SK-N-SH treated with all-trans-retinoic acid at 6 μM for 48 hours (cell line): ENCODE measurements around the gene HADH.

Experiments
- ATAC-seq: fragments of 200-7000 bp; cut with Tn5 transposase; 3 replicates; pipeline ENCODE4 v1.9.1; 2020; ENCODE audit warnings: mild to moderate bottlenecking, moderate library complexity
- ARNTL ChIP-seq: fragments of 450-650 bp; formaldehyde crosslinking; IDR thresholded peaks from 2 replicates; pipeline ENCODE4 v1.5.0; 2020; ENCODE audit warnings: low read depth, mild to moderate bottlenecking, moderate library complexity, borderline replicate concordance
- BACH2 ChIP-seq: fragments of 250-450 bp; sonication (Bioruptor Pico); IDR thresholded peaks from 2 replicates; pipeline ENCODE4 v1.9.0; 2021; ENCODE audit warnings: mild to moderate bottlenecking, borderline replicate concordance
- CSDC2 ChIP-seq: fragments of 250-450 bp; sonication (Bioruptor Pico); IDR thresholded peaks from 2 replicates; pipeline ENCODE4 v1.5.0; 2020; ENCODE audit warnings: mild to moderate bottlenecking, moderate library complexity
- ESRRG ChIP-seq: fragments of 250-450 bp; sonication (Bioruptor Pico); IDR thresholded peaks from 2 replicates; pipeline ENCODE4 v1.6.1; 2021; ENCODE audit warnings: mild to moderate bottlenecking
- GLIS3 ChIP-seq: fragments of 250-450 bp; sonication (Bioruptor Pico); IDR thresholded peaks from 2 replicates; pipeline ENCODE4 v1.5.0; 2020; ENCODE audit warnings: mild to moderate bottlenecking, moderate library complexity
- ISL1 ChIP-seq: fragments of 250-450 bp; sonication (Bioruptor Pico); IDR thresholded peaks from 2 replicates; pipeline ENCODE4 v2.1.2; 2022; ENCODE audit warnings: mild to moderate bottlenecking, moderate library complexity
- OSR1 ChIP-seq: fragments of 250-450 bp; sonication (Bioruptor Pico); IDR thresholded peaks from 2 replicates; pipeline ENCODE4 v1.8.0; 2022; ENCODE audit warnings: moderate library complexity, mild to moderate bottlenecking, inconsistent platforms
- PPARA ChIP-seq: fragments of 250-450 bp; sonication (Bioruptor Pico); IDR thresholded peaks from 2 replicates; pipeline ENCODE4 v1.5.0; 2020; ENCODE audit warnings: mild to moderate bottlenecking, borderline replicate concordance
- SNAI2 ChIP-seq: fragments of 250-450 bp; sonication (Bioruptor Pico); IDR thresholded peaks from 2 replicates; pipeline ENCODE4 v1.5.0; 2020; ENCODE audit warnings: mild to moderate bottlenecking, moderate library complexity
- TCF4 ChIP-seq: fragments of 250-450 bp; sonication (Bioruptor Pico); IDR thresholded peaks from 2 replicates; pipeline ENCODE4 v1.8.0; 2021; ENCODE audit warnings: mild to moderate bottlenecking, moderate library complexity, borderline replicate concordance
- TOX ChIP-seq: fragments of 250-450 bp; sonication (Bioruptor Pico); IDR thresholded peaks from 2 replicates; pipeline ENCODE4 v1.8.0; 2021; ENCODE audit warnings: mild to moderate bottlenecking, moderate library complexity, borderline replicate concordance
- ZC3H10 ChIP-seq: fragments of 250-450 bp; sonication (Bioruptor Pico); IDR thresholded peaks from 2 replicates; pipeline ENCODE4 v1.5.1; 2021; ENCODE audit warnings: mild to moderate bottlenecking, moderate library complexity
- ZFP30 ChIP-seq: fragments of 450-650 bp; formaldehyde crosslinking; IDR thresholded peaks from 2 replicates; pipeline ENCODE4 v1.5.0; 2022; ENCODE audit warnings: mild to moderate bottlenecking, moderate library complexity
- ZNF565 ChIP-seq: fragments of 450-650 bp; formaldehyde crosslinking; conservative IDR thresholded peaks from 2 replicates; pipeline ENCODE4 v1.5.0; 2020; ENCODE audit warnings: low read depth, mild to moderate bottlenecking, moderate library complexity
- ZNF70 ChIP-seq: fragments of 450-650 bp; formaldehyde crosslinking; IDR thresholded peaks from 2 replicates; pipeline ENCODE4 v1.5.0; 2020; ENCODE audit warnings: mild to moderate bottlenecking, moderate library complexity
- TF ChIP-seq, protein P1 (sequence below): fragments of 250-450 bp; sonication (Bioruptor Pico); IDR thresholded peaks from 2 replicates; pipeline ENCODE4 v1.5.1; 2021; ENCODE audit warnings: mild to moderate bottlenecking, moderate library complexity
- TF ChIP-seq, protein P2 (sequence below): fragments of 250-450 bp; sonication (Bioruptor Pico); IDR thresholded peaks from 2 replicates; pipeline ENCODE4 v1.8.0; 2021; ENCODE audit warnings: low read depth, mild to moderate bottlenecking, moderate library complexity, borderline replicate concordance
- TF ChIP-seq, protein P3 (sequence below): fragments of 250-450 bp; sonication (Bioruptor Pico); IDR thresholded peaks from 2 replicates; pipeline ENCODE4 v1.5.0; 2020; ENCODE audit warnings: mild to moderate bottlenecking, moderate library complexity
- TF ChIP-seq, protein P4 (sequence below): fragments of 250-450 bp; sonication (Bioruptor Pico); IDR thresholded peaks from 2 replicates; pipeline ENCODE4 v1.5.1; 2020; ENCODE audit warnings: low read depth, mild to moderate bottlenecking, moderate library complexity
- TF ChIP-seq, protein P5 (sequence below): fragments of 250-450 bp; sonication (Bioruptor Pico); IDR thresholded peaks from 2 replicates; pipeline ENCODE4 v1.8.0; 2020; ENCODE audit warnings: mild to moderate bottlenecking, moderate library complexity, borderline replicate concordance

Gene HADH

DNA sequence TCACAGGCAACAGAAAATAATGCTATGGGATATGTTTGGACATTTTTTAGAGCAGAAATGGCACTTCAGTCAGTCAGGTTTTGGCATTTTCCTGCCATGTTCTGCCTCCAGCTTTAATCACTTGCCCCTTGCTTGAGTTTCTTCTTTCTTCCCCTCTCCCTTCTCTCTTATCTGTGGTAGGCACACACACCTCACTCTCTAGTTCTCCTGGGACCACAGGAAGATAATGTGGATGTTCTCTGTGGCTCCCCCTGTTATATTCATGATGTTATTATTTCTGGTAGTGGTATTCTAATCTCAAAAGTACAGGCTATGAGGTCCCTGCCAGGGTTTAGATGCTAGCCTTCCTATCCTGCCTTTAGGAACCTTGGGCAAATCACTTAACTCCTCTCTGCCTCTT, 5.2 kb downstream of the HADH start:
- no peak for TF ChIP-seq PPARA (CRISPR knock-in tag)
- no peak for TF ChIP-seq ZNF565 (CRISPR knock-in tag)
- TF ChIP-seq ISL1 (CRISPR knock-in tag): no peak
- ATAC-seq: no peak

DNA sequence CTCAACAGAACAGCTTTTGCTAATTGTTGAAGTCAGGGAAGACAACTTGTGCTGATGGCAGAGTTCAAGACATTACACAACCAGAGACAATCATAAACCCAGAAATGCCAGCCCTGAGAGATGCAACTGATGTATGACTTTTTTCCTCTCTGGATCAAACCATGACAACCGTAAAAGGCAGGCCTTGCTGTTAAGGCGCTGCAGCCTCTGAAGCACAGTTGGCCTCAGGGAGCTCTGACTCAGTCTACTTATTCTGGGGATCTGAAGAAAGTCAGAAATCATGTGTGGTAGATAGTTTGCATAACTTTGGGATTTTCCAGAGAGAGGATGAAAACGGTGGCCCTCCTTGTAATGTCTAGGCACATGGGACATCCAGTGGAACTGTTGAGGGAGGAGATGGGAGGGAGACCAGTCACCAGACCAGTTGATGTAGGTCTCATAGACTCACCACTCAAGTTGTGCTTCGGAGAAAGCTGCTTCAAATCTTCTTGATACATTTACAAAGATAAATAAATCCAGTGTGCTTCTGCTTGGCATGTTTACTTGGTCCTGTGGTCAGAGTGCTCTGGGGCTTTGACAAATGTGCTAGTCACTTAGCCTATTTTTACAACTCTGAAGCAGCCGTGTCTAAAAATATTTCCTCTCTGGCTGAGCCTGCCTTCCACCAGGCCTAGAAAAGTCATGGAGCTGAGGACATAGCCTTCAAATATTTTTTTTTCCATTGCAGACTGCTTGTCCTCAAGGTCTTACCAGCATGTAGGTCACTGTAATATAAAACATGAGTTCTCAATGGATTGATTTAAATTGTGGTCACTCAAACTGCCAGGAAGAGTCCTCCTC, 7.5 kb downstream of the HADH start:
- TF ChIP-seq TCF4 (no peak), OSR1 (CRISPR knock-in tag) (no peak), SNAI2 (CRISPR knock-in tag) (no peak), CSDC2 (CRISPR knock-in tag) (no peak), ZNF565 (CRISPR knock-in tag) (no peak)
- TF ChIP-seq, protein P1, sequence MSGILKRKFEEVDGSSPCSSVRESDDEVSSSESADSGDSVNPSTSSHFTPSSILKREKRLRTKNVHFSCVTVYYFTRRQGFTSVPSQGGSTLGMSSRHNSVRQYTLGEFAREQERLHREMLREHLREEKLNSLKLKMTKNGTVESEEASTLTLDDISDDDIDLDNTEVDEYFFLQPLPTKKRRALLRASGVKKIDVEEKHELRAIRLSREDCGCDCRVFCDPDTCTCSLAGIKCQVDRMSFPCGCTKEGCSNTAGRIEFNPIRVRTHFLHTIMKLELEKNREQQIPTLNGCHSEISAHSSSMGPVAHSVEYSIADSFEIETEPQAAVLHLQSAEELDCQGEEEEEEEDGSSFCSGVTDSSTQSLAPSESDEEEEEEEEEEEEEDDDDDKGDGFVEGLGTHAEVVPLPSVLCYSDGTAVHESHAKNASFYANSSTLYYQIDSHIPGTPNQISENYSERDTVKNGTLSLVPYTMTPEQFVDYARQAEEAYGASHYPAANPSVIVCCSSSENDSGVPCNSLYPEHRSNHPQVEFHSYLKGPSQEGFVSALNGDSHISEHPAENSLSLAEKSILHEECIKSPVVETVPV (CRISPR knock-in tag): no peak
- peak; percentile 77 for ATAC-seq

DNA sequence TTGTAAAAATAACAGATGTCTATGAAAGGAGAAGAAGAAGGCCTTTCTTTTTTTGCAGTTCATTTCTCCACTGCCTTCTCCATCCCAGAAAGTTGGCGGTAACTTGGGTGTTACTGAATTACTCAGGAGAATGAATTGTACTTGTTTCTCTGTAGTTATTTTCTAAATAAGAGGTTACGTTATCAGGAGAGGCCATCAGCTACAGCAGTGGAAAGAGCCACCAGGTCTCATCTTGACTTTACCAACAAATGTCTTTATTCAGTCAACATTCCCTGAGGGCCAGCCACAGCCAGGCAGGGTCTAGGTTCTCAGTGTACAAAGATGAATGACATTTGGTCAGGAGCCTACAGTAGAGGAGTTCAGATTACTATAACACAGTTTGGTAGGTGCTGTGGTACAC, 8.1 kb downstream of the HADH start:
- TF ChIP-seq, protein P2, sequence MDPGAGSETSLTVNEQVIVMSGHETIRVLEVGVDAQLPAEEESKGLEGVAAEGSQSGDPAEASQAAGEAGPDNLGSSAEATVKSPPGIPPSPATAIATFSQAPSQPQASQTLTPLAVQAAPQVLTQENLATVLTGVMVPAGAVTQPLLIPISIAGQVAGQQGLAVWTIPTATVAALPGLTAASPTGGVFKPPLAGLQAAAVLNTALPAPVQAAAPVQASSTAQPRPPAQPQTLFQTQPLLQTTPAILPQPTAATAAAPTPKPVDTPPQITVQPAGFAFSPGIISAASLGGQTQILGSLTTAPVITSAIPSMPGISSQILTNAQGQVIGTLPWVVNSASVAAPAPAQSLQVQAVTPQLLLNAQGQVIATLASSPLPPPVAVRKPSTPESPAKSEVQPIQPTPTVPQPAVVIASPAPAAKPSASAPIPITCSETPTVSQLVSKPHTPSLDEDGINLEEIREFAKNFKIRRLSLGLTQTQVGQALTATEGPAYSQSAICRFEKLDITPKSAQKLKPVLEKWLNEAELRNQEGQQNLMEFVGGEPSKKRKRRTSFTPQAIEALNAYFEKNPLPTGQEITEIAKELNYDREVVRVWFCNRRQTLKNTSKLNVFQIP (CRISPR knock-in tag): no peak
- no peak for TF ChIP-seq PPARA (CRISPR knock-in tag)
- no peak for TF ChIP-seq ISL1 (CRISPR knock-in tag)
- TF ChIP-seq TOX: no peak
- no peak for TF ChIP-seq ZFP30 (CRISPR knock-in tag)
- no peak for TF ChIP-seq ZNF70 (CRISPR knock-in tag)
- no peak for TF ChIP-seq ESRRG (CRISPR knock-in tag)
- TF ChIP-seq GLIS3 (CRISPR knock-in tag): no peak
- TF ChIP-seq, protein P3, sequence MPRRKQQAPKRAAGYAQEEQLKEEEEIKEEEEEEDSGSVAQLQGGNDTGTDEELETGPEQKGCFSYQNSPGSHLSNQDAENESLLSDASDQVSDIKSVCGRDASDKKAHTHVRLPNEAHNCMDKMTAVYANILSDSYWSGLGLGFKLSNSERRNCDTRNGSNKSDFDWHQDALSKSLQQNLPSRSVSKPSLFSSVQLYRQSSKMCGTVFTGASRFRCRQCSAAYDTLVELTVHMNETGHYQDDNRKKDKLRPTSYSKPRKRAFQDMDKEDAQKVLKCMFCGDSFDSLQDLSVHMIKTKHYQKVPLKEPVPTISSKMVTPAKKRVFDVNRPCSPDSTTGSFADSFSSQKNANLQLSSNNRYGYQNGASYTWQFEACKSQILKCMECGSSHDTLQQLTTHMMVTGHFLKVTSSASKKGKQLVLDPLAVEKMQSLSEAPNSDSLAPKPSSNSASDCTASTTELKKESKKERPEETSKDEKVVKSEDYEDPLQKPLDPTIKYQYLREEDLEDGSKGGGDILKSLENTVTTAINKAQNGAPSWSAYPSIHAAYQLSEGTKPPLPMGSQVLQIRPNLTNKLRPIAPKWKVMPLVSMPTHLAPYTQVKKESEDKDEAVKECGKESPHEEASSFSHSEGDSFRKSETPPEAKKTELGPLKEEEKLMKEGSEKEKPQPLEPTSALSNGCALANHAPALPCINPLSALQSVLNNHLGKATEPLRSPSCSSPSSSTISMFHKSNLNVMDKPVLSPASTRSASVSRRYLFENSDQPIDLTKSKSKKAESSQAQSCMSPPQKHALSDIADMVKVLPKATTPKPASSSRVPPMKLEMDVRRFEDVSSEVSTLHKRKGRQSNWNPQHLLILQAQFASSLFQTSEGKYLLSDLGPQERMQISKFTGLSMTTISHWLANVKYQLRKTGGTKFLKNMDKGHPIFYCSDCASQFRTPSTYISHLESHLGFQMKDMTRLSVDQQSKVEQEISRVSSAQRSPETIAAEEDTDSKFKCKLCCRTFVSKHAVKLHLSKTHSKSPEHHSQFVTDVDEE (CRISPR knock-in tag): no peak
- no peak; the same call in 2 of the 3 replicates for ATAC-seq

DNA sequence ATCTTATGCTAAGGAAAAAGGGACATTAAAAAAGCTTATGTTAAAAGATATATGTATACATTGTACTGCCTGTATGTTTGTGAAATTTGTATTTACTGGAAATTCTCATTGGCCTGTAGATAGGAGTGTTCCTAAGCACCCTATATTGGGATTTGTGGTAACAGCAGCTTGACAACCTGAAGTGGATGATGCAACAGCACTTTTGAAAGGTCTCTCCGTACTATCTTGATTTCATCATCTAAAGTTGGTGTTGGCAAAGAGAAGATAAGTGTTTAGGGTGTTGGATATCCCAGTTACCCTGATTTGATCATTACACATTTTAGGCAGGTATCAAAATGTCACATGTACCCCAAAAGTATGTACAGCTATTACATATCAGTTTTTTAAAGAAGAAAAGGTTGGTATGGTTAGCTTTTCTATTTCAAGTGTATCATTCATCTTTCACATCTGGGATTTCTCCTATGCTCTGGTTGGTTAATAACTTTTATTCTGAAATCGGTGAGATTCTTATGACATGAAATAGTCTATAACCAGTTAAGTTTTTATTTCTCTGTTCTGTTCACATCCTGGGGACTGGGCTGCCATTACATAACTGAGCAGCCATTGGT, 10.3 kb downstream of the HADH start:
- ATAC-seq: no peak
- TF ChIP-seq ZC3H10 (no peak), PPARA (CRISPR knock-in tag) (no peak), ZNF565 (CRISPR knock-in tag) (no peak), CSDC2 (CRISPR knock-in tag) (no peak), GLIS3 (CRISPR knock-in tag) (no peak), BACH2 (CRISPR knock-in tag) (no peak), ZFP30 (CRISPR knock-in tag) (no peak), ESRRG (CRISPR knock-in tag) (no peak), TOX (no peak), ARNTL (CRISPR knock-in tag) (no peak)
- TF ChIP-seq, protein P1 (CRISPR knock-in tag): no peak
- TF ChIP-seq, protein P4, sequence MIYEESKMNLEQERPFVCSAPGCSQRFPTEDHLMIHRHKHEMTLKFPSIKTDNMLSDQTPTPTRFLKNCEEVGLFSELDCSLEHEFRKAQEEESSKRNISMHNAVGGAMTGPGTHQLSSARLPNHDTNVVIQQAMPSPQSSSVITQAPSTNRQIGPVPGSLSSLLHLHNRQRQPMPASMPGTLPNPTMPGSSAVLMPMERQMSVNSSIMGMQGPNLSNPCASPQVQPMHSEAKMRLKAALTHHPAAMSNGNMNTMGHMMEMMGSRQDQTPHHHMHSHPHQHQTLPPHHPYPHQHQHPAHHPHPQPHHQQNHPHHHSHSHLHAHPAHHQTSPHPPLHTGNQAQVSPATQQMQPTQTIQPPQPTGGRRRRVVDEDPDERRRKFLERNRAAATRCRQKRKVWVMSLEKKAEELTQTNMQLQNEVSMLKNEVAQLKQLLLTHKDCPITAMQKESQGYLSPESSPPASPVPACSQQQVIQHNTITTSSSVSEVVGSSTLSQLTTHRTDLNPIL: no peak
- TF ChIP-seq, protein P2 (CRISPR knock-in tag): no peak
- TF ChIP-seq, protein P5, sequence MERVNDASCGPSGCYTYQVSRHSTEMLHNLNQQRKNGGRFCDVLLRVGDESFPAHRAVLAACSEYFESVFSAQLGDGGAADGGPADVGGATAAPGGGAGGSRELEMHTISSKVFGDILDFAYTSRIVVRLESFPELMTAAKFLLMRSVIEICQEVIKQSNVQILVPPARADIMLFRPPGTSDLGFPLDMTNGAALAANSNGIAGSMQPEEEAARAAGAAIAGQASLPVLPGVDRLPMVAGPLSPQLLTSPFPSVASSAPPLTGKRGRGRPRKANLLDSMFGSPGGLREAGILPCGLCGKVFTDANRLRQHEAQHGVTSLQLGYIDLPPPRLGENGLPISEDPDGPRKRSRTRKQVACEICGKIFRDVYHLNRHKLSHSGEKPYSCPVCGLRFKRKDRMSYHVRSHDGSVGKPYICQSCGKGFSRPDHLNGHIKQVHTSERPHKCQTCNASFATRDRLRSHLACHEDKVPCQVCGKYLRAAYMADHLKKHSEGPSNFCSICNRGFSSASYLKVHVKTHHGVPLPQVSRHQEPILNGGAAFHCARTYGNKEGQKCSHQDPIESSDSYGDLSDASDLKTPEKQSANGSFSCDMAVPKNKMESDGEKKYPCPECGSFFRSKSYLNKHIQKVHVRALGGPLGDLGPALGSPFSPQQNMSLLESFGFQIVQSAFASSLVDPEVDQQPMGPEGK (CRISPR knock-in tag): no peak
